ENCODE results near the gene RPS6KA4.
A peak's percentile ranks its signal among the peaks of the same experiment; 100 is the strongest.

RPS6KA4 gene

GRCh38 chr11:64361659-64362058 lies 2.7 kb downstream of the RPS6KA4 start:
- intact Hi-C loops (cut with DNase I) = no loop called here
- DNase-seq = no peak

GRCh38 chr11:64362339-64362738 lies 3.4 kb downstream of the RPS6KA4 start:
- DNase-seq = peak in 1 of 10 donors; percentile 57
- intact Hi-C loops (cut with DNase I) = no loop called here

- peak in 1 of 10 donors; percentile 4 for DNase-seq
- intact Hi-C loops (cut with DNase I) = no loop called here
Observed at GRCh38 chr11:64364435-64364834, 5.5 kb downstream of the RPS6KA4 start.

GRCh38 chr11:64364911-64365310 lies 5.9 kb downstream of the RPS6KA4 start:
- intact Hi-C loops (cut with DNase I) = no loop called here
- DNase-seq = no peak

- intact Hi-C loops (cut with DNase I) = no loop called here
- DNase-seq = no peak
Observed at GRCh38 chr11:64366751-64367150, 7.8 kb downstream of the RPS6KA4 start.

- intact Hi-C loops (cut with DNase I) = no loop called here
- DNase-seq = peak in 2 of 10 donors; percentile 74 to 86
Observed at GRCh38 chr11:64367931-64368672, 9.1 kb downstream of the RPS6KA4 start.

- intact Hi-C loops (cut with DNase I) = no loop called here
- peak in 2 of 10 donors; percentile 62 to 65 for DNase-seq
Observed at GRCh38 chr11:64368673-64369074, 9.7 kb downstream of the RPS6KA4 start.

- DNase-seq = peak in 2 of 10 donors; percentile 77 to 84
Observed at GRCh38 chr11:64369440-64370421, 10.8 kb downstream of the RPS6KA4 start.

GRCh38 chr11:64371201-64371600 lies 12.2 kb downstream of the RPS6KA4 start:
- peak in 2 of 10 donors; percentile 51 to 61 for DNase-seq
- intact Hi-C loops (cut with DNase I) = no loop called here

More at GRCh38 chr11:64369440-64370421, 10.8 kb downstream of the RPS6KA4 start:
- intact Hi-C loops (cut with DNase I) = no loop called here

- DNase-seq = peak in 2 of 10 donors; percentile 65 to 76
- intact Hi-C loops (cut with DNase I) = no loop called here
Observed at GRCh38 chr11:64372021-64372420, 13.1 kb downstream of the RPS6KA4 start.

GRCh38 chr11:64372802-64373597 lies 14.0 kb downstream of the RPS6KA4 start:
- peak; percentile 50 to 98 (median 86) for DNase-seq
- intact Hi-C loops (cut with DNase I) = no loop called here

- no peak for DNase-seq
- intact Hi-C loops (cut with DNase I) = no loop called here
Observed at GRCh38 chr11:64373598-64373974, 14.6 kb downstream of the RPS6KA4 start.

GRCh38 chr11:64376071-64376470 lies 17.1 kb downstream of the RPS6KA4 start:
- intact Hi-C loops (cut with DNase I) = no loop called here
- DNase-seq = peak in 1 of 10 donors; percentile 47

- intact Hi-C loops (cut with DNase I) = no loop called here
- peak in 6 of 10 donors; percentile 44 to 92 (median 72) for DNase-seq
Observed at GRCh38 chr11:64378335-64378880, 19.4 kb downstream of the RPS6KA4 start.

GRCh38 chr11:64379160-64379559 lies 20.2 kb downstream of the RPS6KA4 start:
- no peak for DNase-seq
- intact Hi-C loops (cut with DNase I) = no loop called here

- intact Hi-C loops (cut with DNase I) = no loop called here
- no peak for DNase-seq
Observed at GRCh38 chr11:64379817-64380709, 21.1 kb downstream of the RPS6KA4 start.

- no peak for DNase-seq
- intact Hi-C loops (cut with DNase I) = no loop called here
Observed at GRCh38 chr11:64381350-64381749, 22.4 kb downstream of the RPS6KA4 start.

GRCh38 chr11:64382047-64382446 lies 23.1 kb downstream of the RPS6KA4 start:
- no peak for DNase-seq
- intact Hi-C loops (cut with DNase I) = no loop called here

- intact Hi-C loops (cut with DNase I) = no loop called here
- no peak for DNase-seq
Observed at GRCh38 chr11:64382586-64382985, 23.6 kb downstream of the RPS6KA4 start.

Measured in posterior cingulate gyrus (tissue), 11 donors.